ENCODE measurements around the gene HYOU1. TPM values are rescaled to one million over a fixed set of nuclear protein-coding genes. Genes with fewer than 3 reads are reported as not detected.
A peak's percentile ranks its signal among the peaks of the same experiment; 100 is the strongest.
"Not testable (repeated sequence)": the region's sequence is repeated elsewhere in the genome, so short reads cannot be mapped to it uniquely, and the experiment has no call there.

Gene HYOU1
- total RNA-seq, 1 donor from 2014 or later: 157 TPM

- DNase-seq (ENCODE audit: low read depth): no peak
Observed at GRCh38 chr11:119047205-119047604, 9.8 kb downstream of the HYOU1 start.

GRCh38 chr11:119046489-119046888 lies 10.5 kb downstream of the HYOU1 start:
- no peak for DNase-seq (ENCODE audit: low read depth)

- no peak for DNase-seq (ENCODE audit: low read depth)
Observed at GRCh38 chr11:119044708-119045107, 12.3 kb downstream of the HYOU1 start.

- no peak for DNase-seq (ENCODE audit: low read depth)
Observed at GRCh38 chr11:119042927-119043326, 14.1 kb downstream of the HYOU1 start.

- DNase-seq (ENCODE audit: low read depth): no peak
Observed at GRCh38 chr11:119041821-119042514, 15.0 kb downstream of the HYOU1 start.

- not testable (repeated sequence) for DNase-seq (ENCODE audit: low read depth)
Observed at GRCh38 chr11:119039471-119039870, 17.5 kb downstream of the HYOU1 start.

GRCh38 chr11:119038884-119039283 lies 18.1 kb downstream of the HYOU1 start:
- DNase-seq (ENCODE audit: low read depth): no peak

- DNase-seq (ENCODE audit: low read depth): no peak
Observed at GRCh38 chr11:119034813-119035212, 22.2 kb downstream of the HYOU1 start.

GRCh38 chr11:119033421-119033820 lies 23.6 kb downstream of the HYOU1 start:
- not testable (repeated sequence) for DNase-seq (ENCODE audit: low read depth)

- DNase-seq (ENCODE audit: low read depth): no peak
Observed at GRCh38 chr11:119031912-119032280, 25.1 kb downstream of the HYOU1 start.

- DNase-seq (ENCODE audit: low read depth): peak; percentile 97
Observed at GRCh38 chr11:119030329-119031047, 26.5 kb downstream of the HYOU1 start, which contains the start of gene SLC37A4. Gene SLC37A4 (minus strand): TSS chr11:119030877.

GRCh38 chr11:119030029-119030328 lies 27.0 kb downstream of the HYOU1 start:
- DNase-seq (ENCODE audit: low read depth): no peak

- no peak for DNase-seq (ENCODE audit: low read depth)
Observed at GRCh38 chr11:119029340-119030028, 27.5 kb downstream of the HYOU1 start.

- no peak for DNase-seq (ENCODE audit: low read depth)
Observed at GRCh38 chr11:119029069-119029339, 28.0 kb downstream of the HYOU1 start.

- DNase-seq (ENCODE audit: low read depth): no peak
Observed at GRCh38 chr11:119028346-119029068, 28.5 kb downstream of the HYOU1 start.

GRCh38 chr11:119027561-119028345 lies 29.3 kb downstream of the HYOU1 start:
- no peak for DNase-seq (ENCODE audit: low read depth)

GRCh38 chr11:119026970-119027369 lies 30.0 kb downstream of the HYOU1 start:
- DNase-seq (ENCODE audit: low read depth): no peak

GRCh38 chr11:119025978-119026766 lies 30.8 kb downstream of the HYOU1 start:
- no peak for DNase-seq (ENCODE audit: low read depth)

- no peak for DNase-seq (ENCODE audit: low read depth)
Observed at GRCh38 chr11:119025541-119025940, 31.5 kb downstream of the HYOU1 start.

- DNase-seq (ENCODE audit: low read depth): no peak
Observed at GRCh38 chr11:119025099-119025473, 31.9 kb downstream of the HYOU1 start.

Measured in myocyte (in vitro differentiated cells).